Astrocyte of the spinal cord (primary cell): ENCODE data around the gene RNF166.
A peak's percentile ranks its signal among the peaks of the same experiment; 100 is the strongest.

Experiments
- DNase-seq: peaks from one replicate; pipeline ENCODE4 v3.0.0; 2011; ENCODE audit warnings: low read depth, low spot score
- H3K4me3 ChIP-seq: 2 replicates; pipeline ENCODE4 v1.5.1; 2011; ENCODE audit warnings: low read depth, mild to moderate bottlenecking, low read length, moderate library complexity
- in situ Hi-C: cut with HindIII; loops from 2 replicates; pipeline ENCODE4 v1.10.0; 2017; ENCODE audit warnings: low sequenced_read_pairs
- TF ChIP-seq, protein P1 (sequence below): IDR thresholded peaks from 2 replicates; pipeline ENCODE4 v1.5.1; 2012; ENCODE audit warnings: low read depth, mild to moderate bottlenecking, low read length, inconsistent platforms

The RNF166 gene

DNA sequence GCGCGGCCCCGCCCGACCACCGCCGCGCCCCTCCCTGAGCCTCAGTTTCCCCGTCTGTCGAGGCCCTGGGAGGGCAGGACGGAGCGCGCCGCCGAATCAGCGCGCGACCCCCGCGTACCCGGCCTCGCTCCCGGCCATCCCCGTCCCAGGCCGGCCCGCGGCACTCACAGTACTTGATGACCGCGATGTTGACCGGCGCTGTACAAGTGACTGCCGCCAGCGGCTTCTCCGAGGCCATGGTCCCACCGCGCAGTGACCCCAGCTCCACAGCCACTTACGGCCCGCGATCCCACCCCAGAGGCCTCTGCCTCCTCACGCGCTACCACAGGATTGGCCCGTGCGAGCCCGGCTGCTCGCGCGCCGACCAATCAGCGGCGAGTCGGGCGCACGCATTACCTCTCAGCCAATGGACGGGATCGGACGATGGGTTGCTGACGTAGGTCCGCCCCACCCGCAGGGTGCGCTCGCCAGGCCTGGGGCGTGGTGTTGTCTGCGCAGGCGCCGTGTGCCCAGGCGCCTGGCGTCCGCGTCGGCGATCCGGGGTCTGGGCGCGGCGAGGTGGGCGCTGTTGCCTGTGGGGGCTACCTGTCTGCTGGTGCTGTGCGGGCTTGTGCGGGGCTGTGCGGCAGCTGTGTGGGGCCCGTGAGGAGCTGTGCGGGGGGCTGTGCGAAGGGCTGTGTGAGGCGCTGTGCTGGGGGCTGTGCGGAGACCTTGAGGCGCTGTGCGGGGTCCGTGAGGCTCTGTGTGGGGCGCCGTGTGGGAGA, 43.2 kb downstream of the RNF166 start, which contains the start of gene MVD:
Gene MVD (minus strand): TSS at position 249 of the 764 bp plus-strand sequence. CDS start 11 bp downstream, at position 238.
- H3K4me3 ChIP-seq, result peak within 1 kb of the TSS; percentile 76
- DNase-seq, result peak; percentile 98
- in situ Hi-C loops, result no loop called here
- TF ChIP-seq, protein P1, sequence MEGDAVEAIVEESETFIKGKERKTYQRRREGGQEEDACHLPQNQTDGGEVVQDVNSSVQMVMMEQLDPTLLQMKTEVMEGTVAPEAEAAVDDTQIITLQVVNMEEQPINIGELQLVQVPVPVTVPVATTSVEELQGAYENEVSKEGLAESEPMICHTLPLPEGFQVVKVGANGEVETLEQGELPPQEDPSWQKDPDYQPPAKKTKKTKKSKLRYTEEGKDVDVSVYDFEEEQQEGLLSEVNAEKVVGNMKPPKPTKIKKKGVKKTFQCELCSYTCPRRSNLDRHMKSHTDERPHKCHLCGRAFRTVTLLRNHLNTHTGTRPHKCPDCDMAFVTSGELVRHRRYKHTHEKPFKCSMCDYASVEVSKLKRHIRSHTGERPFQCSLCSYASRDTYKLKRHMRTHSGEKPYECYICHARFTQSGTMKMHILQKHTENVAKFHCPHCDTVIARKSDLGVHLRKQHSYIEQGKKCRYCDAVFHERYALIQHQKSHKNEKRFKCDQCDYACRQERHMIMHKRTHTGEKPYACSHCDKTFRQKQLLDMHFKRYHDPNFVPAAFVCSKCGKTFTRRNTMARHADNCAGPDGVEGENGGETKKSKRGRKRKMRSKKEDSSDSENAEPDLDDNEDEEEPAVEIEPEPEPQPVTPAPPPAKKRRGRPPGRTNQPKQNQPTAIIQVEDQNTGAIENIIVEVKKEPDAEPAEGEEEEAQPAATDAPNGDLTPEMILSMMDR, result no peak

DNA sequence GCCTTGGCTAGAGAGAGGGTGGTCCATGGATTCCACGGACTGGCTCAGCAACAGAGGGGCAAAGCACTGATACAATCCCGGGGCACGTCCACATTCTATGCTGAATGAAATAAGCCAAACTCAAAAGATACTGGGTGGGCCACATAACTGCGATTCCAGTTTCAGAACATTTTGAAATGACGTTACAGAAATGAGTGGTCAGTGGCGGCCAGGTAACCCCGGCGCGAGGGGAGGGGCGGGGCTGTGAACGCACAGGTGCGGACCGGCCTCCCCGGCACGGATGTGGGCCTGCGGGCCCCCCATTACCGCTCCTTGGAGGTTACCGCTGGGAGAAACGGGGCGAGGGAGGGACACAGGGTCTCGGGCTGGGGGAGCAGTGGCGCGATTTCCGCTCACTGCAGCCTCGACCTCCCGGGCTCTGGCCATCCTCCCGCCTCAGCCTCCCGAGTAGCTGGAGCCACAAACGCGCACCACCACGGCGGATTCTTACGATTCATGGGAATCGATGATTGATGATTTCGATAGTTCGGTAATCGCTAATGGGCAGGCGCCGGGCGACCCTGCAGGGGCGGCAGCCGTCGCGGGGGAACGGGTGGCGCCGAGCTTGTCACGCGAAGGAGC, 43.9 kb downstream of the RNF166 start:
- in situ Hi-C loops, result no loop called here
- DNase-seq, result no peak
- TF ChIP-seq, protein P1, result no peak
- H3K4me3 ChIP-seq, result peak overlapping the region; percentile 76

DNA sequence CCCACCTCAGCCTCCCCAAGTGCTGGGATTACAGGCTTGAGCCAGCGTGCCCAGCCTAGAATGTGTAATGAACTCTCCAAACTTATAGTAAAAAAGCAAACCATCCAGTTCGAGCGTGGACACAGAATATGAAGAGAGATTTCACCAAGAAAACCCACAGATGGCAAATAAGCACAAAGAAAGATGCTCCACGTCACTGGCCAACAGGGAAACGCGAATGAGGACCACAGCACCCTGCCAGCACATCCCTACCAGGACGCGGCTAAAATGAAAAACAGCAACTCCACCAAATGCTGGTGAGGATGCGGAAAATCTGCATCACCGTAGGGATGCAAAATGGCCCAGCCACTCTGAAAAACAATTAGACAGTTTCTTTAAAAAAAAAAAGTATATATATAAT, 44.7 kb downstream of the RNF166 start:
- no peak for DNase-seq
- TF ChIP-seq, protein P1, result no peak
- H3K4me3 ChIP-seq, result no peak overlapping the region
- in situ Hi-C loops, result no loop called here

DNA sequence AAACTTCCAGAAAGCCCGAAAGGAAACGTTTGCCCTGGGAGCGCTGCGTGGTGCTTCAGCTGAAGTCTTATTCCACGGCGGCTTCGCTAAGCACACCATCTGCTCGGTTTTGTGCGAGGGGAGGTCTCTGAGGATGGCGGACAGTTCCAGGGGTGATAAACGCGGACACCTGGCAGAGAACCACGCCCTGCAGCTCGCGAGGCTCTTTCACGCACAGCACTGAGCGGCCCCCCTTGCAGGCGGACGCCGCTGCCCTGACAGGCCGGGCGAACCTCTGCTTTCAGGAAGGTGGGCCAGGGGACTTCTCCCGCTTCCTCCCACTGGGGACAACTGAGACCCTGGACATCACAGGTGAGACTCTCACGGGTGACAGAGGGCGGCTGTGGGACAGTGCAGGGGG, 47.0 kb downstream of the RNF166 start:
- TF ChIP-seq, protein P1, result no peak
- no peak for DNase-seq
- no peak overlapping the region for H3K4me3 ChIP-seq
- in situ Hi-C loops, result no loop called here

DNA sequence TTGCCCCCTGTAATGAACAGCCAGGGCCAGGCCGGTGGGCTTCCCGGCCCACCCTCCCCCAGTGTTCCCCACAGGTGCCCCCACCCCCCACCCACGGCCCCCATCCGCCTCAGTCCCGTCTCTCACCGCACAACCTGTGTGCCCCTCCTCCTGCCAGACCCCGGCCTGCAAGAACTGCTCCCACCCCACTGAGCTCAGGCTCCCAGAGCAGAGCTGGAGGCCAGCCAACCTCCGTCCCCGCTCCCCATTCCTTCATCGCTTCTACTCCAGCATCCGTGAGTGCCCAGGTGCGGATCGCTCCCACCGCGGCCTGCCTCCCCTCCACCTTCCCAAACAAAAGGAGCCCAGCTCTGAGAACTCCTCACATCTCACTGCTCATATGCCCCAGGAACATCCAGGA, 47.5 kb downstream of the RNF166 start:
- in situ Hi-C loops, result no loop called here
- no peak for DNase-seq
- TF ChIP-seq, protein P1, result no peak
- no peak overlapping the region for H3K4me3 ChIP-seq

DNA sequence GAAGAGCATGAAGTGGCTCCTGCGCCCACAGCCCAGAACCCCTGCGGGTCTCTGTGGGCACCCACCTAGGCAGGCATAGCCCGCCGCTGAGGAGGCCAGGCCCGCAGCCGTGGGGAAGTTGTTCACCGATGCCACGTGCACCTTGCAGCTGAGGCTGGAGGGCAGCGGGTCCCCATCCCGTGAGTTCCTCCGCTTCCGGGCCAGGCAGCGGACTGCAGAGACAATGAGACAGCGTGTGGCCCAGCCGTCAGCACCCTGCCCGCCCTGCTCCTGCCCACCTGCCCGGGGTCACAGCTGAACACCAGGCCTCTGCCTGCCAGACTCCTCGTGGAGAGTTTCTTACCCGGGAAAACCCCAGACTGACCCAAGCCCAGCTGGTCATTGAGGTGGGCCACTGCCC, 48.8 kb downstream of the RNF166 start:
- no peak overlapping the region for H3K4me3 ChIP-seq
- no peak for DNase-seq
- TF ChIP-seq, protein P1, result no peak
- in situ Hi-C loops, result no loop called here
